Stomach (tissue), 4 donors: Measurements from ENCODE around the gene LIM2.

ENCODE experiments used
- CTCF ChIP-seq, 7 experiments: fragments of 450-650 bp in 4 of 7; fragments of 200-600 bp in 3 of 7; sonication (generic) in 3 of 7; IDR thresholded peaks; one replicate each; pipeline ENCODE4 v1.5.1; 2016 to 2019; ENCODE audit warnings: antibody characterized with exemption in 7 of 7, control low read depth in 2 of 7, mild to moderate bottlenecking in 1 of 7
- POLR2A ChIP-seq, 4 donors: fragments of 450-650 bp; IDR thresholded peaks; one replicate each; pipeline ENCODE4 v1.6.1; 2016; ENCODE audit warnings: antibody characterized with exemption in 4 of 4, control low read depth in 2 of 4, mild to moderate bottlenecking in 1 of 4, moderate library complexity in 1 of 4

- TF ChIP-seq POLR2A (IDR thresholded peaks at IDR 0.05) (no peak), CTCF (IDR thresholded peaks at IDR 0.05) (no peak)
Observed at GRCh38 chr19:51418707-51419106, 30.9 kb upstream of the LIM2 start.
